Peyer's patch (tissue), 4 donors: Measurements from ENCODE around the gene BMP8B. TPM values are rescaled to one million over a fixed set of nuclear protein-coding genes. Genes with fewer than 3 reads are reported as not detected.
A peak's percentile ranks its signal among the peaks of the same experiment; 100 is the strongest.
"Not testable (repeated sequence)": the region's sequence is repeated elsewhere in the genome, so short reads cannot be mapped to it uniquely, and the experiment has no call there.

Experiments used
- DNase-seq, 3 donors: peaks; one replicate each; pipeline ENCODE4 v3.0.0-alpha.2; 2017 to 2019
- H3K27ac ChIP-seq, 4 donors: fragments of 200-600 bp; sonication (generic); one replicate each; pipeline ENCODE4 v1.5.1; 2016 to 2019
- H3K27me3 ChIP-seq, 2 donors: fragments of 200-600 bp; sonication (generic); one replicate each; pipeline ENCODE4 v1.5.1; 2019
- H3K36me3 ChIP-seq, 3 donors: fragments of 200-600 bp; sonication (generic); one replicate each; pipeline ENCODE4 v1.5.1; 2016 to 2019
- H3K4me1 ChIP-seq, 4 donors: fragments of 200-600 bp; sonication (generic); one replicate each; pipeline ENCODE4 v1.5.1; 2016 to 2019
- H3K4me3 ChIP-seq, 4 donors: fragments of 200-600 bp; sonication (generic); 1 replicate in 3 of 4; 2 replicates in 1 of 4; pipeline ENCODE4 v1.5.1; 2016 to 2019; ENCODE audit warnings: mild to moderate bottlenecking in 1 of 4
- H3K9me3 ChIP-seq, 4 donors: fragments of 200-600 bp; sonication (generic); one replicate each; pipeline ENCODE4 v1.5.1; 2016 to 2019; ENCODE audit warnings: mild to moderate bottlenecking in 1 of 4
- POLR2A ChIP-seq, 2 donors: fragments of 450-650 bp; IDR thresholded peaks; one replicate each; pipeline ENCODE4 v1.5.1; 2017; ENCODE audit warnings: antibody characterized with exemption in 2 of 2, mild to moderate bottlenecking in 2 of 2, moderate library complexity in 2 of 2
- total RNA-seq, 4 donors: library from RNA; depleted of rRNA; stranded (reverse); fragments of >200 nt; gene quantifications; one replicate each; pipeline ENCODE4 v1.1.0, GENCODE V29; 2016
- TF ChIP-seq, protein P1 (sequence below), 6 experiments: fragments of 450-650 bp in 4 of 6; fragments of 200-600 bp in 2 of 6; sonication (generic) in 1 of 6; IDR thresholded peaks; one replicate each; pipeline ENCODE4 v1.5.1; 2017 to 2019; ENCODE audit warnings: antibody characterized with exemption in 6 of 6, mild to moderate bottlenecking in 3 of 6, moderate library complexity in 1 of 6

Gene BMP8B
- total RNA-seq, 4 donors from 2014 or later, result 1.7 to 34.0 (median 15.7) TPM

DNA sequence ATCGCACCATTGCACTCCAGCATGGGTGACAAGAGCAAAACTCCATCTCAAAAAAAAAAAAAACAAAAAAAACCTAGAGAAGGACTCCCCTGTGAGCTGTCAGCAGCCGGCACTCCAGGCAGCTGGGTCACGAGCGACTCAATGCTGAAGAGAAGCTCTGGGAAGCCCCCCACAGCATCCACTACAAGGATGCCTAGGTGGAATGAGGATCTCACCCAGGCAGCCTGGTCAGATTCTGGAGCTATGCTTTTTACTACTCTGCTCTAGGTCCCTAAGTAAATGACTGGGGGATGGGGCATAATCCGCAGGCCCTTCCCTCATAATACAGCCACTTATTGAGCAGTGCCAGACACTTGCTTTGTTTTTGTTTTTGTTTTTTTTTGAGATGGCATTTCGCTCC is 6.6 kb downstream of the BMP8B start:
- no peak overlapping the region for H3K27ac ChIP-seq
- DNase-seq, result peak in 1 of 3 donors; percentile 40
- no peaks in the 10 kb centered on the region for H3K4me1 ChIP-seq
- no peak overlapping the region for H3K4me3 ChIP-seq
- no peak for TF ChIP-seq POLR2A (IDR thresholded peaks at IDR 0.05)
- TF ChIP-seq, protein P1, sequence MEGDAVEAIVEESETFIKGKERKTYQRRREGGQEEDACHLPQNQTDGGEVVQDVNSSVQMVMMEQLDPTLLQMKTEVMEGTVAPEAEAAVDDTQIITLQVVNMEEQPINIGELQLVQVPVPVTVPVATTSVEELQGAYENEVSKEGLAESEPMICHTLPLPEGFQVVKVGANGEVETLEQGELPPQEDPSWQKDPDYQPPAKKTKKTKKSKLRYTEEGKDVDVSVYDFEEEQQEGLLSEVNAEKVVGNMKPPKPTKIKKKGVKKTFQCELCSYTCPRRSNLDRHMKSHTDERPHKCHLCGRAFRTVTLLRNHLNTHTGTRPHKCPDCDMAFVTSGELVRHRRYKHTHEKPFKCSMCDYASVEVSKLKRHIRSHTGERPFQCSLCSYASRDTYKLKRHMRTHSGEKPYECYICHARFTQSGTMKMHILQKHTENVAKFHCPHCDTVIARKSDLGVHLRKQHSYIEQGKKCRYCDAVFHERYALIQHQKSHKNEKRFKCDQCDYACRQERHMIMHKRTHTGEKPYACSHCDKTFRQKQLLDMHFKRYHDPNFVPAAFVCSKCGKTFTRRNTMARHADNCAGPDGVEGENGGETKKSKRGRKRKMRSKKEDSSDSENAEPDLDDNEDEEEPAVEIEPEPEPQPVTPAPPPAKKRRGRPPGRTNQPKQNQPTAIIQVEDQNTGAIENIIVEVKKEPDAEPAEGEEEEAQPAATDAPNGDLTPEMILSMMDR (IDR thresholded peaks at IDR 0.05), result no peak
- no peaks in the 10 kb centered on the region for H3K27me3 ChIP-seq
- H3K9me3 ChIP-seq, result no peaks in the 10 kb centered on the region
- no peaks in the 10 kb centered on the region for H3K36me3 ChIP-seq

DNA sequence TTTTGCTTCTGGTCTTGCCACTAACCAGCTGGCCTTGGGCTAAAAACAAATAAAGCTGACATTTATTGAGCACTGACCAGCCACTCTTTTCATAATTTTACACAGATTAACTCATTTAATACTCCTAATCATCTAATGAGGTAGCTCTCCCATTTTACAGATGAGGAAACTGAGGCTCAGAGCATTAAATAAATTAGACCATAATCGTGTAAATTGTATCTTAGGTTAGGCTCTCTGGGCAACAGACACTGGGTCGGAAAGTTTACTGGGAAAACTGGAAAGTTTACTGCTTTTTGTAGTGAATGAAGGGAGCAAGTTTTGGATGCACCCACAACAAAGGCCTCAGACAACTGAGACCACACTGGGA is 7.3 kb downstream of the BMP8B start:
- Histone ChIP-seq H3K36me3 (no peaks in the 10 kb centered on the region), H3K4me1 (no peaks in the 10 kb centered on the region), H3K27ac (no peak overlapping the region), H3K27me3 (no peaks in the 10 kb centered on the region), H3K4me3 (no peak overlapping the region), H3K9me3 (no peaks in the 10 kb centered on the region)
- no peak for DNase-seq
- TF ChIP-seq, protein P1 (IDR thresholded peaks at IDR 0.05), result no peak
- TF ChIP-seq POLR2A (IDR thresholded peaks at IDR 0.05), result no peak

DNA sequence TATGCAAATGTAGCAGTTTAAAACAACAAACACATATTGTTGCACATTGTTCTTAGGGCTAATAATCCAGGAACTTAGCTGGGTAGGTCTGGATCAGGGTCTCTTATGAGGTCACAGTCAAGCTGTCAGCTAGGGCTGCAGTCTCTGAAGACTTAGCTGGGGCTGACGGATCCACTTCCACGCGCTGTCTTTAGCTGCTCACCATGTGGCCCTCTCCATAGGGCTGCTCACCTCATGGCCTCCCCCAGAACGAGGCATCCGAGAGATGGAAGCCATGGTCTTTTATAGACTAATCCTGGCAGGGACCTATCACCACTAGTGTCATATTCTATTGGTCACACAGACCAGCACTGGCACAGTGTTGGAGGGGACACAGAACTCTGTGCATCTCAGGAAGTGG is 8.8 kb downstream of the BMP8B start:
- H3K27ac ChIP-seq, result no peak overlapping the region
- no peaks in the 10 kb centered on the region for H3K36me3 ChIP-seq
- no peaks in the 10 kb centered on the region for H3K9me3 ChIP-seq
- H3K4me3 ChIP-seq, result no peak overlapping the region
- TF ChIP-seq, protein P1 (IDR thresholded peaks at IDR 0.05), result no peak
- no peak for TF ChIP-seq POLR2A (IDR thresholded peaks at IDR 0.05)
- no peaks in the 10 kb centered on the region for H3K27me3 ChIP-seq
- H3K4me1 ChIP-seq, result no peaks in the 10 kb centered on the region
- DNase-seq, result peak in 1 of 3 donors; percentile 6

DNA sequence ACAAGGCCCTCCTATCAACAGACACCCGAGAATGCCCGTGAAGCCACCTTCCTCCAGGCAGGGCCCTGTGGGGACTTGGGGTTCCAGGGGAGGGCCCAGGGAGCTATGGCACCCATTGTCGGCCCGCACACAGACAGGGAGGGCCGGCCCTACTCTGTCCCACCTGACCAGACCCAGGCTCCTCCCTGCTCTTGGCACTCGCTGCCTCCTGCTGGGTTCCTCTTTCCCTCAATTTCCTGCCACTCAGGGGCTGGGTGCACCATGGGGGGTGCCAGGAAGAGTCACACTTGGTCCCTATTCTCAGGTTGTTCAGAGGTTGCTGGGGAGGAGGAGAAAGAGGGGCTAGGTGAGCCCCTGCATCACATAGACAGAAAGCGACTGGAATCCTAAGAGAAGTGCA is 9.5 kb downstream of the BMP8B start:
- no peaks in the 10 kb centered on the region for H3K4me1 ChIP-seq
- H3K36me3 ChIP-seq, result no peaks in the 10 kb centered on the region
- peak in 1 of 3 donors; percentile 38 for DNase-seq
- no peak overlapping the region for H3K27ac ChIP-seq
- H3K9me3 ChIP-seq, result no peaks in the 10 kb centered on the region
- H3K4me3 ChIP-seq, result no peak overlapping the region
- TF ChIP-seq, protein P1 (IDR thresholded peaks at IDR 0.05), result no peak
- no peak for TF ChIP-seq POLR2A (IDR thresholded peaks at IDR 0.05)
- H3K27me3 ChIP-seq, result no peaks in the 10 kb centered on the region

DNA sequence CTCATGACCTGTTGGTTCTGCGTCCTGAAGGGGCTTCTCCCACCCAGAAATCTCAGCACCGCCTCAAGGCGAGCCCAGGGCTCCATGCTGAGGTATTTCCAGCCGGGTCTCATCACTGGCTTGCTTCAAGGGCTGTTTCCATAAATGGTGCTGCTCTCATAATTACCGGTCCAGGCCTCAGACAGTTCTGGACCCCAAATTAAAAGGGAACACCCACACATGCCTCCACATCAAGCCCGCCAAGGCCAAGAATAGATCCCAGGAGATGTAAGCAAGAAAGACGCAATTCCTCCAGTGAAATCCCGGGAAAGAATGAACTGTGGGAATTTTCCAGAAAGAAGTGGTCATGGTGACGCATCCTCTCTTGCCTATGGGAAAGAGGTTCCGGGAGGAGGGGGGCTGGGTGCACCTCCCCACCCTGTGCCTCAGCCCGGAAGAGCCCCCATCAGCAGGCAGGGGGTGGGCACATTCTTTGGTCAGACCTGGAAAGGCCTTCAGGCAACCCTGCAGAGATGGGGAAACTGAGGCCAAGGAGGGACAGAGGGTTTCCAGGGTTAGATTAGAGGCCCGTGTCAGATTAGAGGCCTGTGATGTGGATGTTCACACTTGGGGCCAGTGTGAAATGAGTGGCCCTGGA is 10.1 kb downstream of the BMP8B start:
- not testable (repeated sequence) for H3K4me1 ChIP-seq, H3K36me3 ChIP-seq, H3K4me3 ChIP-seq, H3K27me3 ChIP-seq, H3K9me3 ChIP-seq, H3K27ac ChIP-seq
- DNase-seq, result peak in 1 of 3 donors; percentile 9

DNA sequence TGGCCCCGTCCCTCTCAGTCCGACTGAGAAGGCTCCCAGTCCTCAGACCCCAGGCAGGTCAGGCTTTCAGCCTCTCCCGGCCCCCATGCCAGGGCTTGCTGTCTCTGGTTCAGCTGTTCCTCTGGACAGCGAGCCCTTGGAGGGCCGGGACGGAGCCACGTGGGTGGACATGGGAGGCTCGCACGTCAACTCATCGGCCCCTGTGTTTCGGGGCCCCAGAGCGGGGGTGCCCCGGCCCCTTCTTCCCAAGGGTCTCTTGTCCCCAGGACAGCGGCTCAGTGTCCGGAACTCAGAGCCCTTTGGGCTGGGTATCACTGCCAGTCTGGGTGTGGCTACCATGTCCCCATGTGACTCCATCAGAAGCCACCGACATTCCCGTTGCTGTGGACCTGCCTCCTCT is 10.8 kb downstream of the BMP8B start:
- H3K9me3 ChIP-seq, H3K4me1 ChIP-seq, H3K27ac ChIP-seq, H3K36me3 ChIP-seq, H3K27me3 ChIP-seq, H3K4me3 ChIP-seq: not testable (repeated sequence)
- peak in 1 of 3 donors; percentile 40 for DNase-seq

DNA sequence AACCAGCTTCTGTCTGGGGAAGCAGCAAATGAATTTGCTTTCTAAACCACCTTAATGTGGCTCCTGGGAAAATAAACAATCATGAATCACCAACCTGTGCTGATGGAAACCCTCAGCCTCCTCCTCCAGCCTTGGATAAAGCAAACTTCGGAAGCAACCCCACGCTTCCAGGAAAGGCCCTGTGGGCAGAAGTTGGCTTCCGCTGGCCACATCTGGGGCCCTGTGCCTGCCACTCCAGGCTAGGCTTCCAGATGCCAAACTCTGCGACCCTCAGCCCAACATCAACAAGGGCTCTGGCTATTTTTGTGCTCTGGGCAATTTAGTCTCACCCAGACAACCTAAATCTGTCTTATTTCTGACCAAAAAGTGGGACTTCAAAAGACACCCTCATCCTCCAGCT is 11.4 kb downstream of the BMP8B start:
- Histone ChIP-seq H3K9me3 (no peaks in the 10 kb centered on the region), H3K4me1 (no peaks in the 10 kb centered on the region), H3K4me3 (no peak overlapping the region), H3K36me3 (no peaks in the 10 kb centered on the region), H3K27ac (no peak overlapping the region), H3K27me3 (no peaks in the 10 kb centered on the region)
- peak in 1 of 3 donors; percentile 11 for DNase-seq
- no peak for TF ChIP-seq POLR2A (IDR thresholded peaks at IDR 0.05)
- TF ChIP-seq, protein P1 (IDR thresholded peaks at IDR 0.05), result no peak
